ENCODE results near the gene MT1M. TPM values are rescaled to one million over a fixed set of nuclear protein-coding genes. Genes with fewer than 3 reads are reported as not detected.

MT1M gene
- total RNA-seq, 2 experiments from 2014 or later: not detected

GRCh38 chr16:56584276-56584675, 48.2 kb upstream of the MT1M start:
- no peaks in the 10 kb centered on the region for H4K20me1 ChIP-seq (ENCODE audit: insufficient read depth, low read length)
- no peaks in the 10 kb centered on the region for H3K4me1 ChIP-seq (ENCODE audit: insufficient read depth, low read length, poor library complexity, severe bottlenecking)
- H3K79me2 ChIP-seq (ENCODE audit: insufficient read depth, low read depth, low read length): no peaks in the 10 kb centered on the region
- no peak overlapping the region for H3K4me2 ChIP-seq (ENCODE audit: low read length)
- H2AFZ ChIP-seq (ENCODE audit: low read length): no peak overlapping the region
- no peak overlapping the region for H3K4me3 ChIP-seq (ENCODE audit: low read depth, low read length, poor library complexity, severe bottlenecking)
- intact Hi-C loops (cut with micrococcal nuclease; ENCODE audit: unreplicated experiment): no loop called here
- DNase-seq (ENCODE audit: low spot score): no peak
- H3K27ac ChIP-seq (ENCODE audit: low read depth, low read length, poor library complexity, severe bottlenecking): no peak overlapping the region
- no peaks in the 10 kb centered on the region for H3K9me3 ChIP-seq (ENCODE audit: low read length)
- H3K36me3 ChIP-seq (ENCODE audit: insufficient read depth, low read length): no peaks in the 10 kb centered on the region
- TF ChIP-seq EZH2phosphoT487 (IDR thresholded peaks at IDR 0.05; ENCODE audit: borderline replicate concordance, low read depth, low read length) (no peak), CTCF (conservative IDR thresholded peaks at IDR 0.05; ENCODE audit: low read length) (no peak)
- BruUV-seq (replicated peaks): no TSS peak
- POLR2A ChIA-PET: interaction anchor here (0.7 kb wide), 1 partner anchor 21 kb away, joined by 5 read pairs; no protein-coding TSS in a partner anchor
- CTCF ChIA-PET (ENCODE audit: unreplicated experiment): no interaction called here
- no peaks in the 10 kb centered on the region for H3K9me2 ChIP-seq (ENCODE audit: insufficient read depth, low read length)

- Histone ChIP-seq H3K27ac (ENCODE audit: low read depth, low read length, poor library complexity, severe bottlenecking) (no peak overlapping the region), H3K36me3 (ENCODE audit: insufficient read depth, low read length) (no peaks in the 10 kb centered on the region), H3K9me3 (ENCODE audit: low read length) (no peaks in the 10 kb centered on the region), H3K9me2 (ENCODE audit: insufficient read depth, low read length) (no peaks in the 10 kb centered on the region), H3K79me2 (ENCODE audit: insufficient read depth, low read depth, low read length) (no peaks in the 10 kb centered on the region), H4K20me1 (ENCODE audit: insufficient read depth, low read length) (no peaks in the 10 kb centered on the region), H3K4me2 (ENCODE audit: low read length) (no peak overlapping the region), H3K4me1 (ENCODE audit: insufficient read depth, low read length, poor library complexity, severe bottlenecking) (peaks cover 11% of the 10 kb centered on the region), H3K4me3 (ENCODE audit: low read depth, low read length, poor library complexity, severe bottlenecking) (no peak overlapping the region), H2AFZ (ENCODE audit: low read length) (no peak overlapping the region)
- TF ChIP-seq EZH2phosphoT487 (IDR thresholded peaks at IDR 0.05; ENCODE audit: borderline replicate concordance, low read depth, low read length): no peak
- no peak for TF ChIP-seq CTCF (conservative IDR thresholded peaks at IDR 0.05; ENCODE audit: low read length)
- POLR2A ChIA-PET: no interaction called here
- intact Hi-C loops (cut with micrococcal nuclease; ENCODE audit: unreplicated experiment): no loop called here
- CTCF ChIA-PET (ENCODE audit: unreplicated experiment): no interaction called here
- DNase-seq (ENCODE audit: low spot score): no peak
- BruUV-seq (replicated peaks): no TSS peak
Measured at GRCh38 chr16:56588781-56589140, 43.7 kb upstream of the MT1M start.

- CTCF ChIA-PET (ENCODE audit: unreplicated experiment): no interaction called here
- Histone ChIP-seq H3K79me2 (ENCODE audit: insufficient read depth, low read depth, low read length) (no peaks in the 10 kb centered on the region), H3K4me2 (ENCODE audit: low read length) (no peak within 1 kb of the TSS), H2AFZ (ENCODE audit: low read length) (no peak within 1 kb of the TSS), H4K20me1 (ENCODE audit: insufficient read depth, low read length) (no peaks in the 10 kb centered on the region), H3K4me1 (ENCODE audit: insufficient read depth, low read length, poor library complexity, severe bottlenecking) (peaks cover 11% of the 10 kb centered on the region), H3K4me3 (ENCODE audit: low read depth, low read length, poor library complexity, severe bottlenecking) (no peak within 1 kb of the TSS), H3K9me2 (ENCODE audit: insufficient read depth, low read length) (no peaks in the 10 kb centered on the region), H3K36me3 (ENCODE audit: insufficient read depth, low read length) (no peaks in the 10 kb centered on the region), H3K27ac (ENCODE audit: low read depth, low read length, poor library complexity, severe bottlenecking) (no peak within 1 kb of the TSS), H3K9me3 (ENCODE audit: low read length) (no peaks in the 10 kb centered on the region)
- TF ChIP-seq CTCF (conservative IDR thresholded peaks at IDR 0.05; ENCODE audit: low read length): no peak
- TF ChIP-seq EZH2phosphoT487 (IDR thresholded peaks at IDR 0.05; ENCODE audit: borderline replicate concordance, low read depth, low read length): no peak
- POLR2A ChIA-PET: no interaction called here
- BruUV-seq (replicated peaks): no TSS peak
- no peak for DNase-seq (ENCODE audit: low spot score)
- intact Hi-C loops (cut with micrococcal nuclease; ENCODE audit: unreplicated experiment): no loop called here
Measured at GRCh38 chr16:56589141-56590039, 43.1 kb upstream of the MT1M start, which contains the start of gene MT3. TSS of gene MT3 (plus strand) at chr16:56589528. CDS start at chr16:56589591, 63 bp downstream.

Data from OCI-LY7 (cell line).